Endothelial cell of umbilical vein (primary cell): ENCODE results near the gene MEGF10.

Source experiments
- CTCF ChIP-seq, 2 donors: IDR thresholded peaks; 1 replicate in 1 of 2; 2 replicates in 1 of 2; pipeline ENCODE4 v1.5.1; 2011; ENCODE audit warnings: low read length in 2 of 2, mild to moderate bottlenecking in 2 of 2, moderate library complexity in 2 of 2, control low read depth in 1 of 2, inconsistent platforms in 1 of 2, low read depth in 1 of 2; ENCODE audit not compliant: insufficient read depth in 1 of 2; ENCODE audit errors: extremely low read depth in 1 of 2
- EZH2 ChIP-seq: IDR thresholded peaks from 2 replicates; pipeline ENCODE4 v1.6.1; 2012; ENCODE audit warnings: borderline replicate concordance, low read depth, mild to moderate bottlenecking, moderate library complexity, low read length, inconsistent platforms; ENCODE audit not compliant: severe bottlenecking
- MAX ChIP-seq: IDR thresholded peaks from 2 replicates; pipeline ENCODE4 v1.6.1; 2011; ENCODE audit not compliant: insufficient read depth, insufficient read length
- MYC ChIP-seq: IDR thresholded peaks from one replicate; pipeline ENCODE4 v1.6.1; 2011; ENCODE audit warnings: mild to moderate bottlenecking, low read depth, low read length
- POLR2A ChIP-seq: IDR thresholded peaks from 2 replicates; pipeline ENCODE4 v1.6.1; 2012; ENCODE audit warnings: low read depth, mild to moderate bottlenecking, control low read depth, low read length
- POLR2AphosphoS5 ChIP-seq: IDR thresholded peaks from 2 replicates; pipeline ENCODE4 v1.6.1; 2012; ENCODE audit warnings: low read depth, mild to moderate bottlenecking, control low read depth, low read length, moderate library complexity; ENCODE audit not compliant: insufficient read depth

GRCh38 chr5:127288676-127289075 lies 1.9 kb upstream of the MEGF10 start:
- TF ChIP-seq CTCF (IDR thresholded peaks at IDR 0.05; ENCODE audit: extremely low read depth in 1 of 2, insufficient read depth in 1 of 2, low read depth in 1 of 2, low read length in 2 of 2): no peak
- no peak for TF ChIP-seq EZH2
- no peak for TF ChIP-seq MAX
- TF ChIP-seq POLR2A: no peak
- TF ChIP-seq MYC: no peak
- TF ChIP-seq POLR2AphosphoS5: no peak
